HCT116 (cell line): ENCODE data around the gene CNTNAP2. TPM values are rescaled to one million over a fixed set of nuclear protein-coding genes. Genes with fewer than 3 reads are reported as not detected.

Experiments
- ATAC-seq: fragments of 200-7000 bp; cut with Tn5 transposase; 2 replicates; pipeline ENCODE4 v1.9.1; 2020; ENCODE audit warnings: mild to moderate bottlenecking, moderate library complexity
- BruUV-seq: library from RNA; stranded (reverse); fragments of 400-500 nt; replicated peaks from 2 replicates; lab custom pipeline; 2021; lab: Mats Ljungman, UMichigan
- CTCF ChIA-PET: fragments of 300-600 bp; sonication (Branson Sonifier 250); formaldehyde crosslinking; loops from one replicate; lab custom pipeline; 2021; ENCODE audit warnings: antibody characterized with exemption; lab: Charles Lee
- POLR2A ChIA-PET: fragments of 300-600, 350-600 bp; sonication (Branson Sonifier 250); formaldehyde crosslinking; loops from one replicate; lab custom pipeline; 2021; ENCODE audit warnings: antibody characterized with exemption; lab: Charles Lee
- RAD21 ChIA-PET, 2 experiments: fragments of 300-600 bp; sonication (Branson Sonifier 250); formaldehyde crosslinking; loops; one replicate each; lab custom pipeline; 2023; ENCODE audit warnings: low total read pairs in 2 of 2; ENCODE audit not compliant: uncharacterized antibody in 2 of 2, unreplicated experiment in 2 of 2, low non-redundant PET in 1 of 2; lab: Charles Lee
- DNase-seq: peaks from one replicate; pipeline ENCODE4 v3.0.0-alpha.2; 2010; ENCODE audit warnings: low read depth, low spot score
- H2AFZ ChIP-seq: fragments of 200-600 bp; shearing (Covaris generic), sonication (generic); 2 replicates; pipeline ENCODE4 v1.6.1; 2017; ENCODE audit warnings: low read depth, mixed run types, mixed read lengths, antibody characterized with exemption, low read length; ENCODE audit not compliant: poor library complexity, severe bottlenecking
- H3K27ac ChIP-seq: 2 replicates; pipeline ENCODE4 v1.5.1; 2012; ENCODE audit warnings: low read depth, low read length
- H3K27me3 ChIP-seq: fragments of 200-600 bp; sonication (generic); 2 replicates; pipeline ENCODE4 v1.6.1; 2016; ENCODE audit warnings: mixed run types, low read length, mixed read lengths; ENCODE audit not compliant: insufficient read depth
- H3K36me3 ChIP-seq, 2 experiments: fragments of 200-500 bp in 1 of 2; fragments of 200-600 bp in 1 of 2; sonication (Bioruptor generic) in 1 of 2; sonication (generic) in 1 of 2; 2 replicates each; pipeline versions ENCODE4 v1.5.1 to v1.6.1; 2014 to 2016; ENCODE audit warnings: low read length in 2 of 2, inconsistent platforms in 1 of 2, mixed read lengths in 1 of 2, mixed run types in 1 of 2; ENCODE audit not compliant: insufficient read depth in 2 of 2, control insufficient read depth in 1 of 2
- H3K4me1 ChIP-seq, 2 experiments: fragments of 200-600 bp in 1 of 2; sonication (generic) in 1 of 2; 2 replicates each; pipeline versions ENCODE4 v1.5.1 to v1.6.1; 2012 to 2017; ENCODE audit warnings: low read length in 2 of 2, inconsistent platforms in 1 of 2, mild to moderate bottlenecking in 1 of 2, mixed read lengths in 1 of 2, mixed run types in 1 of 2, moderate library complexity in 1 of 2; ENCODE audit not compliant: insufficient read depth in 2 of 2, control insufficient read depth in 1 of 2
- H3K4me2 ChIP-seq: fragments of 200-600 bp; sonication (generic); 2 replicates; pipeline ENCODE4 v1.6.1; 2017; ENCODE audit warnings: mixed run types, low read length, mixed read lengths
- H3K4me3 ChIP-seq, 2 experiments: fragments of 200-600 bp in 1 of 2; sonication (generic) in 1 of 2; replicated peaks in 1 of 2; 2 replicates each; pipeline ENCODE4 v1.5.1; 2011 to 2016; ENCODE audit warnings: low read length in 2 of 2, control low read depth in 1 of 2, low read depth in 1 of 2, mild to moderate bottlenecking in 1 of 2, mixed read lengths in 1 of 2, mixed run types in 1 of 2
- H3K79me2 ChIP-seq: fragments of 200-600 bp; sonication (generic); 2 replicates; pipeline ENCODE4 v1.6.1; 2017; ENCODE audit warnings: mild to moderate bottlenecking, mixed run types, low read length, moderate library complexity, mixed read lengths; ENCODE audit not compliant: insufficient read depth
- H3K9ac ChIP-seq: fragments of 200-600 bp; sonication (generic); 2 replicates; pipeline ENCODE4 v1.6.1; 2016; ENCODE audit warnings: low read length, mixed read lengths
- H3K9me2 ChIP-seq: fragments of 200-600 bp; sonication (generic), shearing (Covaris generic); 2 replicates; pipeline ENCODE4 v1.6.1; 2017; ENCODE audit warnings: mixed run types, mild to moderate bottlenecking, moderate library complexity; ENCODE audit not compliant: insufficient read depth
- H3K9me3 ChIP-seq, 2 experiments: fragments of 200-500 bp in 1 of 2; fragments of 200-600 bp in 1 of 2; sonication (Bioruptor generic) in 1 of 2; sonication (generic) in 1 of 2; 2 replicates each; pipeline ENCODE4 v1.6.1; 2014 to 2017; ENCODE audit warnings: low read length in 2 of 2, mixed read lengths in 2 of 2, inconsistent platforms in 1 of 2, low read depth in 1 of 2, mild to moderate bottlenecking in 1 of 2, mixed run types in 1 of 2, moderate library complexity in 1 of 2; ENCODE audit not compliant: control insufficient read depth in 1 of 2, insufficient read depth in 1 of 2
- H4K20me1 ChIP-seq: fragments of 200-600 bp; sonication (generic), shearing (Covaris generic); 2 replicates; pipeline ENCODE4 v1.6.1; 2017; ENCODE audit warnings: mixed run types, mild to moderate bottlenecking, moderate library complexity; ENCODE audit not compliant: insufficient read depth
- EGR1 ChIP-seq: IDR thresholded peaks from 2 replicates; pipeline ENCODE4 v1.6.1; 2012; ENCODE audit warnings: low read depth
- FOSL1 ChIP-seq: IDR thresholded peaks from 2 replicates; pipeline ENCODE4 v1.6.1; 2012; ENCODE audit warnings: low read depth
- MAX ChIP-seq: IDR thresholded peaks from 2 replicates; pipeline ENCODE4 v1.6.1; 2012
- POLR2A ChIP-seq: IDR thresholded peaks from 2 replicates; pipeline ENCODE4 v1.7.0; 2011; ENCODE audit warnings: borderline replicate concordance; ENCODE audit not compliant: insufficient read depth, insufficient read length; ENCODE audit errors: extremely low read depth
- REST ChIP-seq: IDR thresholded peaks from 2 replicates; pipeline ENCODE4 v1.6.1; 2012; ENCODE audit warnings: low read depth
- SIN3A ChIP-seq: IDR thresholded peaks from 2 replicates; pipeline ENCODE4 v1.6.1; 2012; ENCODE audit warnings: low read depth
- TCF7L2 ChIP-seq: IDR thresholded peaks from 2 replicates; pipeline ENCODE4 v1.7.0; 2011; ENCODE audit warnings: borderline replicate concordance, inconsistent platforms; ENCODE audit not compliant: insufficient read depth, insufficient read length; ENCODE audit errors: extremely low read depth
- YY1 ChIP-seq: IDR thresholded peaks from 2 replicates; pipeline ENCODE4 v1.6.1; 2011; ENCODE audit warnings: low read length, low read depth, moderate library complexity, mild to moderate bottlenecking; ENCODE audit not compliant: insufficient replicate concordance; ENCODE audit errors: extremely low read depth
- intact Hi-C: fragments of 100-400 bp; cut with micrococcal nuclease; formaldehyde crosslinking; loops from 2 replicates; pipeline ENCODE4 v1.10.0; 2022
- total RNA-seq: library from RNA; stranded (reverse); gene quantifications from one replicate; pipeline ENCODE4 v1.2.1, GENCODE V29; 2021; ENCODE audit not compliant: unreplicated experiment

The CNTNAP2 gene
- total RNA-seq, 1 experiment from 2014 or later: 0.37 TPM

- Histone ChIP-seq H3K27ac (no peak overlapping the region), H3K27me3 (no peaks in the 10 kb centered on the region), H3K9me3 (peaks cover 15 to 24% of the 10 kb centered on the region in 2 experiments; a peak in 2 of 4 replicates), H3K9ac (no peak overlapping the region), H3K4me3 (no peak overlapping the region), H3K36me3 (no peaks in the 10 kb centered on the region), H3K4me2 (no peak overlapping the region), H3K79me2 (no peaks in the 10 kb centered on the region), H3K9me2 (no peaks in the 10 kb centered on the region), H3K4me1 (no peaks in the 10 kb centered on the region), H4K20me1 (no peaks in the 10 kb centered on the region), H2AFZ (no peak overlapping the region)
- POLR2A ChIA-PET: no interaction called here
- CTCF ChIA-PET: no interaction called here
- BruUV-seq: no TSS peak
- RAD21 ChIA-PET: no interaction called here
- DNase-seq: no peak
- ATAC-seq: no peak
- intact Hi-C loops: no loop called here
- TF ChIP-seq REST: no peak
- TF ChIP-seq YY1: no peak
- no peak for TF ChIP-seq TCF7L2
- no peak for TF ChIP-seq EGR1
- no peak for TF ChIP-seq MAX
- TF ChIP-seq SIN3A: no peak
- no peak for TF ChIP-seq POLR2A
- TF ChIP-seq FOSL1: no peak
Measured at GRCh38 chr7:147015999-147016398, 899.4 kb downstream of the CNTNAP2 start.
